GM12891 (cell line): ENCODE results near the gene TMEM129.

Experiments used
- PAX5 ChIP-seq: IDR thresholded peaks from 2 replicates; pipeline ENCODE4 v1.6.1; 2011; ENCODE audit warnings: low read length, moderate library complexity, mild to moderate bottlenecking; ENCODE audit not compliant: insufficient read depth, severe bottlenecking
- POLR2A ChIP-seq: IDR thresholded peaks from 2 replicates; pipeline ENCODE4 v1.6.1; 2011; ENCODE audit warnings: low read depth, low read length, control low read depth
- POLR2AphosphoS5 ChIP-seq: IDR thresholded peaks from 2 replicates; pipeline ENCODE4 v1.6.1; 2011; ENCODE audit warnings: low read depth, low read length, control low read depth
- POU2F2 ChIP-seq: IDR thresholded peaks from 2 replicates; pipeline ENCODE4 v1.6.1; 2011; ENCODE audit warnings: low read depth, mild to moderate bottlenecking, control low read depth, low read length, moderate library complexity
- SPI1 ChIP-seq: IDR thresholded peaks from 2 replicates; pipeline ENCODE4 v1.6.1; 2011; ENCODE audit warnings: low read depth, low read length, control low read depth
- TAF1 ChIP-seq: IDR thresholded peaks from 2 replicates; pipeline ENCODE4 v1.6.1; 2011; ENCODE audit warnings: low read depth, low read length, control low read depth

- TF ChIP-seq POLR2AphosphoS5 (no peak), POLR2A (no peak), TAF1 (no peak), SPI1 (no peak), POU2F2 (no peak), PAX5 (no peak)
Observed at GRCh38 chr4:1767770-1768366, 46.7 kb upstream of the TMEM129 start.
